SK-N-MC (cell line): Measurements from ENCODE around the gene JMJD7.

Source experiments
- EZH2 ChIP-seq: fragments of 200-600 bp; sonication (generic); IDR thresholded peaks from one replicate; pipeline ENCODE4 v1.6.1; 2017; ENCODE audit warnings: antibody characterized with exemption
- FOXP2 ChIP-seq: optimal IDR thresholded peaks from 2 replicates; pipeline ENCODE3; 2011; ENCODE audit warnings: mild to moderate bottlenecking, moderate library complexity; ENCODE audit not compliant: insufficient read depth; ENCODE audit errors: extremely low read length, control extremely low read depth
- POLR2AphosphoS5 ChIP-seq: IDR thresholded peaks from 2 replicates; pipeline ENCODE4 v1.6.1; 2012; ENCODE audit warnings: mild to moderate bottlenecking, low read depth, low read length, borderline replicate concordance

- no peak for TF ChIP-seq POLR2AphosphoS5
- no peak for TF ChIP-seq EZH2
- no peak for TF ChIP-seq FOXP2
These were observed 30.5 kb upstream of the JMJD7 start for GRCh38 chr15:41797201-41797944.
